SK-N-SH (cell line): ENCODE data around the gene CPN1. TPM values are rescaled to one million over a fixed set of nuclear protein-coding genes. Genes with fewer than 3 reads are reported as not detected.

ENCODE experiments used
- CTCF ChIA-PET: fragments of 300-600, 350-600 bp; formaldehyde crosslinking; extraction: SDS; loops from one replicate; lab custom pipeline; 2021; lab: Yijun Ruan, JAX
- POLR2A ChIA-PET: fragments of 350-600 bp; sonication (Branson Sonifier 250); formaldehyde crosslinking; extraction: SDS; loops from one replicate; lab custom pipeline; 2020; ENCODE audit warnings: antibody characterized with exemption, inconsistent platforms; lab: Yijun Ruan, JAX
- DNase-seq: peaks from one replicate; pipeline ENCODE4 v3.0.0; 2012
- H2AFZ ChIP-seq: fragments of 200-600 bp; sonication (generic); 2 replicates; pipeline ENCODE4 v1.8.1; 2016; ENCODE audit warnings: antibody characterized with exemption, mild to moderate bottlenecking, low read depth
- H3F3A ChIP-seq: fragments of 200-600 bp; sonication (generic); replicated peaks from 2 replicates; pipeline ENCODE3; 2016; ENCODE audit warnings: antibody characterized with exemption, mild to moderate bottlenecking; ENCODE audit not compliant: insufficient read depth
- H3K27ac ChIP-seq, 2 experiments: fragments of 200-500 bp in 1 of 2; fragments of 200-600 bp in 1 of 2; sonication (Bioruptor generic) in 1 of 2; sonication (generic), shearing (Covaris generic) in 1 of 2; 2 replicates each; pipeline versions ENCODE4 v1.5.1 to v1.6.1; 2014 to 2016; ENCODE audit warnings: low read depth in 2 of 2, inconsistent platforms in 1 of 2, low read length in 1 of 2, mild to moderate bottlenecking in 1 of 2, mixed read lengths in 1 of 2
- H3K27me3 ChIP-seq: fragments of 200-600 bp; sonication (generic), shearing (Covaris generic); 2 replicates; pipeline ENCODE4 v1.6.1; 2016; ENCODE audit warnings: mixed run types; ENCODE audit not compliant: insufficient read depth
- H3K36me3 ChIP-seq, 2 experiments: fragments of 200-500 bp in 1 of 2; fragments of 200-600 bp in 1 of 2; sonication (Bioruptor generic) in 1 of 2; sonication (generic) in 1 of 2; replicated peaks in 1 of 2; 2 replicates each; pipeline versions ENCODE3 to v1.5.1; 2014 to 2016; ENCODE audit warnings: low read length in 1 of 2, mild to moderate bottlenecking in 1 of 2; ENCODE audit not compliant: insufficient read depth in 2 of 2, control insufficient read depth in 1 of 2
- H3K4me1 ChIP-seq, 2 experiments: fragments of 200-500 bp in 1 of 2; fragments of 200-600 bp in 1 of 2; sonication (Bioruptor generic) in 1 of 2; sonication (generic), shearing (Covaris generic) in 1 of 2; 2 replicates each; pipeline versions ENCODE4 v1.5.1 to v1.6.1; 2014 to 2016; ENCODE audit warnings: low read depth in 1 of 2, low read length in 1 of 2, mixed run types in 1 of 2; ENCODE audit not compliant: insufficient read depth in 2 of 2, control insufficient read depth in 1 of 2
- H3K4me2 ChIP-seq: fragments of 200-600 bp; sonication (generic), shearing (Covaris generic); 2 replicates; pipeline ENCODE4 v1.6.1; 2017; ENCODE audit warnings: mixed run types
- H3K4me3 ChIP-seq, 2 experiments: fragments of 200-500 bp in 1 of 2; fragments of 200-600 bp in 1 of 2; sonication (Bioruptor generic) in 1 of 2; sonication (generic), shearing (Covaris generic) in 1 of 2; 2 replicates each; pipeline versions ENCODE4 v1.5.1 to v1.8.1; 2014 to 2016; ENCODE audit warnings: low read depth in 2 of 2, inconsistent platforms in 1 of 2, low read length in 1 of 2, mild to moderate bottlenecking in 1 of 2, mixed read lengths in 1 of 2, moderate library complexity in 1 of 2
- H3K79me2 ChIP-seq: fragments of 200-600 bp; sonication (generic); 2 replicates; pipeline ENCODE4 v1.8.1; 2017; ENCODE audit warnings: mild to moderate bottlenecking; ENCODE audit not compliant: insufficient read depth
- H3K9ac ChIP-seq: fragments of 200-600 bp; sonication (generic); 2 replicates; pipeline ENCODE4 v1.6.1; 2017; ENCODE audit warnings: mixed run types
- H3K9me2 ChIP-seq: fragments of 200-600 bp; sonication (generic); 2 replicates; pipeline ENCODE4 v1.6.1; 2017; ENCODE audit warnings: mixed run types
- H3K9me3 ChIP-seq: fragments of 200-600 bp; sonication (generic); 2 replicates; pipeline ENCODE4 v1.6.1; 2017; ENCODE audit warnings: mixed run types, mild to moderate bottlenecking, moderate library complexity
- H4K20me1 ChIP-seq: fragments of 200-600 bp; sonication (generic); 2 replicates; pipeline ENCODE4 v1.6.1; 2017; ENCODE audit warnings: mild to moderate bottlenecking, mixed run types; ENCODE audit not compliant: insufficient read depth
- MEF2A ChIP-seq: IDR thresholded peaks from 2 replicates; pipeline ENCODE4 v1.4.0; 2012; ENCODE audit warnings: low read depth, borderline replicate concordance
- MXI1 ChIP-seq: IDR thresholded peaks from 2 replicates; pipeline ENCODE4 v1.6.1; 2012; ENCODE audit warnings: mild to moderate bottlenecking, low read depth, low read length, improper control_type of control experiment
- RAD21 ChIP-seq: IDR thresholded peaks from 2 replicates; pipeline ENCODE4 v1.6.1; 2012; ENCODE audit warnings: mild to moderate bottlenecking, low read length
- RCOR1 ChIP-seq: fragments of 150-350 bp; IDR thresholded peaks from 2 replicates; pipeline ENCODE4 v1.6.1; 2017; ENCODE audit warnings: antibody characterized with exemption, low read length
- RFX5 ChIP-seq: IDR thresholded peaks from 2 replicates; pipeline ENCODE4 v1.6.1; 2012; ENCODE audit warnings: mild to moderate bottlenecking, improper control_type of control experiment, low read length
- SIN3A ChIP-seq: IDR thresholded peaks from 2 replicates; pipeline ENCODE4 v1.6.1; 2012; ENCODE audit warnings: low read depth, mild to moderate bottlenecking, low read length, moderate library complexity, borderline replicate concordance
- SMC3 ChIP-seq: IDR thresholded peaks from 2 replicates; pipeline ENCODE4 v1.6.1; 2012; ENCODE audit warnings: low read depth, low read length, improper control_type of control experiment
- TAF1 ChIP-seq: IDR thresholded peaks from 2 replicates; pipeline ENCODE4 v1.6.1; 2012; ENCODE audit warnings: low read depth, mild to moderate bottlenecking, low read length, moderate library complexity, borderline replicate concordance
- TCF12 ChIP-seq: IDR thresholded peaks from 2 replicates; pipeline ENCODE4 v1.4.0; 2012
- TEAD4 ChIP-seq: IDR thresholded peaks from 2 replicates; pipeline ENCODE4 v1.4.0; 2012; ENCODE audit warnings: mild to moderate bottlenecking, borderline replicate concordance; ENCODE audit not compliant: insufficient read depth
- USF2 ChIP-seq: fragments of 150-350 bp; IDR thresholded peaks from 2 replicates; pipeline ENCODE4 v1.6.1; 2017; ENCODE audit warnings: antibody characterized with exemption, low read length, low read depth, borderline replicate concordance
- ZBTB33 ChIP-seq: IDR thresholded peaks from 2 replicates; pipeline ENCODE4 v1.4.0; 2012; ENCODE audit warnings: low read depth, borderline replicate concordance
- WGBS: methylation state at CpG from one replicate; pipeline ENCODE4 v1.1.6; 2017; ENCODE audit warnings: low lambda C conversion rate; 5-methylcytosine and 5-hydroxymethylcytosine counted together
- polyA plus RNA-seq, 3 experiments: library from polyadenylated mRNA; depleted of rRNA; stranded (reverse); fragments of >200 nt; gene quantifications; 2 replicates each; pipeline ENCODE4 v1.2.3, GENCODE V29; 2012
- TF ChIP-seq, protein P1 (sequence below): fragments of 200-600 bp; sonication (generic); IDR thresholded peaks from 2 replicates; pipeline ENCODE4 v1.6.1; 2017; ENCODE audit warnings: antibody characterized with exemption, mild to moderate bottlenecking, moderate library complexity
- TF ChIP-seq, protein P2 (sequence below): IDR thresholded peaks from 2 replicates; pipeline ENCODE4 v1.6.1; 2012; ENCODE audit warnings: mild to moderate bottlenecking, low read depth, low read length, moderate library complexity
- TF ChIP-seq, protein P3 (sequence below): IDR thresholded peaks from 2 replicates; pipeline ENCODE4; 2012

The CPN1 gene
- polyA plus RNA-seq, 1 of the 3 experiments (the other 2 are of a cell fraction), result not detected

GRCh38 chr10:100071529-100071928, 10.1 kb downstream of the CPN1 start (continued):
- TF ChIP-seq MXI1, result no peak

GRCh38 chr10:100067466-100067865, 14.2 kb downstream of the CPN1 start:
- WGBS, result 56% methylated on average over 1 of the region's 1 CpG
- no peak for DNase-seq
- Histone ChIP-seq H2AFZ (no peak overlapping the region), H3K4me1 (no peaks in the 10 kb centered on the region), H3K79me2 (no peaks in the 10 kb centered on the region), H3K9me3 (no peaks in the 10 kb centered on the region), H3K4me2 (no peak overlapping the region), H3F3A (no peaks in the 10 kb centered on the region), H3K27me3 (no peaks in the 10 kb centered on the region), H4K20me1 (no peaks in the 10 kb centered on the region), H3K9ac (no peak overlapping the region), H3K9me2 (no peaks in the 10 kb centered on the region), H3K27ac (no peak overlapping the region), H3K36me3 (no peaks in the 10 kb centered on the region), H3K4me3 (no peak overlapping the region)
- TF ChIP-seq USF2 (no peak), RAD21 (no peak), TCF12 (no peak), SMC3 (no peak), MEF2A (no peak), TAF1 (no peak), RCOR1 (no peak)
- CTCF ChIA-PET, result interaction anchor here (1.2 kb wide), 1 partner anchor 222 kb away, joined by 3 read pairs; no protein-coding TSS in a partner anchor
- POLR2A ChIA-PET, result no interaction called here

DNA sequence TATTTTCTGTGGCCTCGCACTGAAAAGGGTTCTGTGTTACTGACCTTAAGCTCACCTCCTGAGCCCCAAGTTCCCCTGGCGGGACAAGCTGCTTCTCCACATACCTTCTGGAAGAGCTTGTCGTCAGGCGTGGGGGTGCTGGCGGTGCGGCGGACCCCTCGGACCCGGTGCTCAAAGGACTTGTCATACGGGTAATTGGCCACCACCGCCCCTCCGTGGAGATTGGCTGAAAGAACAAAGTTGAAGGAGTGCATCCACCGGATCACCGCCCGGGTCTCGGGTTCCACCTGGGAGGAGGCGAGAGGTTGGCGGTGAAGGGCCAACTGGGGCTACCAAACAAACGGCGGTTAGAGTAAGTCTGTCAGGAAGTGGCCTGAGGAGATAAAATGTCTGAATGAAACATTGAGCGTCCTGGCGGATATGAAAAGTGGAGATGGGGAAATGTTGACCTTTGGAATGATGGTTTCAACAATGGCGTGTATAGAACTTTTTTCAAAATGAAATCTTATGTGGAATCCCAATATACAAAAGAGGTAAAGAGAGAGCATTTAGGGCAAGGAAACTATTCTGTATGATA, 16.5 kb downstream of the CPN1 start:
- Histone ChIP-seq H3K4me3 (no peak overlapping the region), H4K20me1 (no peaks in the 10 kb centered on the region), H3K4me1 (no peaks in the 10 kb centered on the region), H3K9me3 (no peaks in the 10 kb centered on the region), H3K27ac (no peak overlapping the region), H3K79me2 (no peaks in the 10 kb centered on the region), H2AFZ (no peak overlapping the region), H3K9me2 (no peaks in the 10 kb centered on the region), H3K27me3 (no peaks in the 10 kb centered on the region), H3K36me3 (no peaks in the 10 kb centered on the region), H3F3A (no peaks in the 10 kb centered on the region), H3K4me2 (no peak overlapping the region), H3K9ac (no peak overlapping the region)
- ChIA-PET POLR2A (no interaction called here), CTCF (no interaction called here)
- DNase-seq, result no peak
- 80% methylated on average over 22 of the region's 23 CpGs for WGBS
- TF ChIP-seq, protein P1, sequence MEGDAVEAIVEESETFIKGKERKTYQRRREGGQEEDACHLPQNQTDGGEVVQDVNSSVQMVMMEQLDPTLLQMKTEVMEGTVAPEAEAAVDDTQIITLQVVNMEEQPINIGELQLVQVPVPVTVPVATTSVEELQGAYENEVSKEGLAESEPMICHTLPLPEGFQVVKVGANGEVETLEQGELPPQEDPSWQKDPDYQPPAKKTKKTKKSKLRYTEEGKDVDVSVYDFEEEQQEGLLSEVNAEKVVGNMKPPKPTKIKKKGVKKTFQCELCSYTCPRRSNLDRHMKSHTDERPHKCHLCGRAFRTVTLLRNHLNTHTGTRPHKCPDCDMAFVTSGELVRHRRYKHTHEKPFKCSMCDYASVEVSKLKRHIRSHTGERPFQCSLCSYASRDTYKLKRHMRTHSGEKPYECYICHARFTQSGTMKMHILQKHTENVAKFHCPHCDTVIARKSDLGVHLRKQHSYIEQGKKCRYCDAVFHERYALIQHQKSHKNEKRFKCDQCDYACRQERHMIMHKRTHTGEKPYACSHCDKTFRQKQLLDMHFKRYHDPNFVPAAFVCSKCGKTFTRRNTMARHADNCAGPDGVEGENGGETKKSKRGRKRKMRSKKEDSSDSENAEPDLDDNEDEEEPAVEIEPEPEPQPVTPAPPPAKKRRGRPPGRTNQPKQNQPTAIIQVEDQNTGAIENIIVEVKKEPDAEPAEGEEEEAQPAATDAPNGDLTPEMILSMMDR, result no peak
- TF ChIP-seq, protein P2, sequence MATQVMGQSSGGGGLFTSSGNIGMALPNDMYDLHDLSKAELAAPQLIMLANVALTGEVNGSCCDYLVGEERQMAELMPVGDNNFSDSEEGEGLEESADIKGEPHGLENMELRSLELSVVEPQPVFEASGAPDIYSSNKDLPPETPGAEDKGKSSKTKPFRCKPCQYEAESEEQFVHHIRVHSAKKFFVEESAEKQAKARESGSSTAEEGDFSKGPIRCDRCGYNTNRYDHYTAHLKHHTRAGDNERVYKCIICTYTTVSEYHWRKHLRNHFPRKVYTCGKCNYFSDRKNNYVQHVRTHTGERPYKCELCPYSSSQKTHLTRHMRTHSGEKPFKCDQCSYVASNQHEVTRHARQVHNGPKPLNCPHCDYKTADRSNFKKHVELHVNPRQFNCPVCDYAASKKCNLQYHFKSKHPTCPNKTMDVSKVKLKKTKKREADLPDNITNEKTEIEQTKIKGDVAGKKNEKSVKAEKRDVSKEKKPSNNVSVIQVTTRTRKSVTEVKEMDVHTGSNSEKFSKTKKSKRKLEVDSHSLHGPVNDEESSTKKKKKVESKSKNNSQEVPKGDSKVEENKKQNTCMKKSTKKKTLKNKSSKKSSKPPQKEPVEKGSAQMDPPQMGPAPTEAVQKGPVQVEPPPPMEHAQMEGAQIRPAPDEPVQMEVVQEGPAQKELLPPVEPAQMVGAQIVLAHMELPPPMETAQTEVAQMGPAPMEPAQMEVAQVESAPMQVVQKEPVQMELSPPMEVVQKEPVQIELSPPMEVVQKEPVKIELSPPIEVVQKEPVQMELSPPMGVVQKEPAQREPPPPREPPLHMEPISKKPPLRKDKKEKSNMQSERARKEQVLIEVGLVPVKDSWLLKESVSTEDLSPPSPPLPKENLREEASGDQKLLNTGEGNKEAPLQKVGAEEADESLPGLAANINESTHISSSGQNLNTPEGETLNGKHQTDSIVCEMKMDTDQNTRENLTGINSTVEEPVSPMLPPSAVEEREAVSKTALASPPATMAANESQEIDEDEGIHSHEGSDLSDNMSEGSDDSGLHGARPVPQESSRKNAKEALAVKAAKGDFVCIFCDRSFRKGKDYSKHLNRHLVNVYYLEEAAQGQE, result no peak
- TF ChIP-seq TEAD4, result no peak
- TF ChIP-seq RCOR1, result no peak
- TF ChIP-seq ZBTB33, result no peak
- TF ChIP-seq MXI1, result no peak
- TF ChIP-seq RFX5, result no peak
- TF ChIP-seq SIN3A, result no peak
- TF ChIP-seq SMC3, result no peak
- TF ChIP-seq, protein P3, sequence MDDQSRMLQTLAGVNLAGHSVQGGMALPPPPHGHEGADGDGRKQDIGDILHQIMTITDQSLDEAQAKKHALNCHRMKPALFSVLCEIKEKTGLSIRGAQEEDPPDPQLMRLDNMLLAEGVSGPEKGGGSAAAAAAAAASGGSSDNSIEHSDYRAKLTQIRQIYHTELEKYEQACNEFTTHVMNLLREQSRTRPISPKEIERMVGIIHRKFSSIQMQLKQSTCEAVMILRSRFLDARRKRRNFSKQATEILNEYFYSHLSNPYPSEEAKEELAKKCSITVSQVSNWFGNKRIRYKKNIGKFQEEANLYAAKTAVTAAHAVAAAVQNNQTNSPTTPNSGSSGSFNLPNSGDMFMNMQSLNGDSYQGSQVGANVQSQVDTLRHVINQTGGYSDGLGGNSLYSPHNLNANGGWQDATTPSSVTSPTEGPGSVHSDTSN, result no peak
